K562 (cell line): ENCODE measurements around the gene PDCD10. TPM values are rescaled to one million over a fixed set of nuclear protein-coding genes. Genes with fewer than 3 reads are reported as not detected.

Experiments
- ARID1B ChIP-seq: fragments of 450-650 bp; IDR thresholded peaks from 2 replicates; pipeline ENCODE4 v1.6.1; 2016; ENCODE audit warnings: antibody characterized with exemption, mild to moderate bottlenecking, inconsistent platforms
- BCOR ChIP-seq: fragments of 450-650 bp; IDR thresholded peaks from 2 replicates; pipeline ENCODE4 v1.6.1; 2016
- CBFA2T2 ChIP-seq: fragments of 450-650 bp; conservative IDR thresholded peaks from 2 replicates; pipeline ENCODE4 v1.6.1; 2017; ENCODE audit warnings: mild to moderate bottlenecking
- CCAR2 ChIP-seq: fragments of 200-400 bp; formaldehyde crosslinking; IDR thresholded peaks from 2 replicates; pipeline ENCODE4 v1.6.1; 2017; ENCODE audit warnings: mild to moderate bottlenecking, low read depth, low read length
- CCNT2 ChIP-seq: IDR thresholded peaks from 2 replicates; pipeline ENCODE4 v1.6.1; 2011; ENCODE audit warnings: borderline replicate concordance, low read depth, mild to moderate bottlenecking, moderate library complexity, mixed read lengths, low read length; ENCODE audit not compliant: insufficient read length; ENCODE audit errors: extremely low read depth
- CREBBP ChIP-seq: IDR thresholded peaks from one replicate; pipeline ENCODE4 v1.6.1; 2012; ENCODE audit warnings: low read depth, mild to moderate bottlenecking, control low read depth, inconsistent platforms, low read length
- FOSL1 ChIP-seq: fragments of 200-800 bp; sonication (Bioruptor generic); conservative IDR thresholded peaks from 2 replicates; pipeline ENCODE4 v1.6.1; 2016; ENCODE audit warnings: missing genetic modification characterization, missing compliant biosample characterization
- GABPB1 ChIP-seq: sonication (generic); formaldehyde crosslinking; IDR thresholded peaks from 2 replicates; pipeline ENCODE4 v1.8.0; 2022; ENCODE audit warnings: mild to moderate bottlenecking, missing genetic modification reagents
- KHSRP ChIP-seq: fragments of 450-650 bp; IDR thresholded peaks from 2 replicates; pipeline ENCODE4 v1.6.1; 2017
- L3MBTL2 ChIP-seq: fragments of 450-650 bp; IDR thresholded peaks from 2 replicates; pipeline ENCODE4 v1.6.1; 2016; ENCODE audit warnings: mild to moderate bottlenecking, moderate library complexity
- MAFF ChIP-seq: IDR thresholded peaks from 2 replicates; pipeline ENCODE4 v1.6.1; 2012; ENCODE audit warnings: low read length, improper control_type of control experiment
- MAFG ChIP-seq: fragments of 450-650 bp; conservative IDR thresholded peaks from 2 replicates; pipeline ENCODE4 v1.6.1; 2016; ENCODE audit warnings: missing genetic modification characterization, missing compliant biosample characterization
- MYBL2 ChIP-seq, 2 experiments: fragments of 450-650 bp in 1 of 2; sonication (generic) in 1 of 2; formaldehyde crosslinking in 1 of 2; IDR thresholded peaks; 2 replicates each; pipeline versions ENCODE4 v1.6.1 to v1.8.1; 2017 to 2022; ENCODE audit warnings: borderline replicate concordance in 1 of 2, inconsistent platforms in 1 of 2, low read depth in 1 of 2, mild to moderate bottlenecking in 1 of 2, missing genetic modification reagents in 1 of 2, moderate library complexity in 1 of 2
- NCOA2 ChIP-seq, 2 experiments: fragments of 450-650 bp; IDR thresholded peaks; 2 replicates each; pipeline ENCODE4 v1.6.1; 2018; ENCODE audit warnings: mild to moderate bottlenecking in 2 of 2, moderate library complexity in 1 of 2; ENCODE audit not compliant: partially characterized antibody in 2 of 2
- NCOR1 ChIP-seq: fragments of 450-650 bp; IDR thresholded peaks from 2 replicates; pipeline ENCODE4 v1.6.1; 2016; ENCODE audit warnings: mild to moderate bottlenecking, moderate library complexity
- NR2F6 ChIP-seq: fragments of 450-650 bp; formaldehyde crosslinking; IDR thresholded peaks from 2 replicates; pipeline ENCODE4 v1.4.0; 2020; ENCODE audit warnings: mild to moderate bottlenecking
- POLR2AphosphoS2 ChIP-seq: IDR thresholded peaks from 2 replicates; pipeline ENCODE4 v1.6.1; 2012; ENCODE audit warnings: low read length, improper control_type of control experiment
- RAD51 ChIP-seq: fragments of 450-650 bp; IDR thresholded peaks from 2 replicates; pipeline ENCODE4 v1.7.1; 2016; ENCODE audit warnings: low read depth, mild to moderate bottlenecking, borderline replicate concordance
- RBM25 ChIP-seq: fragments of 200-400 bp; formaldehyde crosslinking; IDR thresholded peaks from 2 replicates; pipeline ENCODE4 v1.6.1; 2018; ENCODE audit warnings: low read length, low read depth, moderate library complexity; ENCODE audit not compliant: severe bottlenecking
- RCOR1 ChIP-seq, 2 experiments: IDR thresholded peaks; 2 replicates each; pipeline ENCODE4 v1.6.1; 2012; ENCODE audit warnings: low read depth in 2 of 2, low read length in 2 of 2, borderline replicate concordance in 1 of 2, improper control_type of control experiment in 1 of 2
- RHOXF2B ChIP-seq: fragments of 250-450 bp; sonication (Bioruptor Pico); conservative IDR thresholded peaks from 2 replicates; pipeline ENCODE4 v1.5.1; 2021
- SRSF3 ChIP-seq: fragments of 200-400 bp; formaldehyde crosslinking; IDR thresholded peaks from 2 replicates; pipeline ENCODE4 v1.6.1; 2016; ENCODE audit warnings: mild to moderate bottlenecking, low read length, moderate library complexity; ENCODE audit not compliant: insufficient read depth
- TEAD2 ChIP-seq: fragments of 450-650 bp; IDR thresholded peaks from 2 replicates; pipeline ENCODE4 v1.6.1; 2016; ENCODE audit warnings: missing genetic modification characterization, control low read depth, missing compliant biosample characterization
- TFE3 ChIP-seq: fragments of 450-650 bp; formaldehyde crosslinking; IDR thresholded peaks from 2 replicates; pipeline ENCODE4 v1.4.0; 2020; ENCODE audit warnings: mild to moderate bottlenecking, mixed read lengths
- ZBTB12 ChIP-seq: fragments of 250-450 bp; sonication (Bioruptor Pico); IDR thresholded peaks from 2 replicates; pipeline ENCODE4 v1.4.0; 2020
- ZBTB9 ChIP-seq: fragments of 450-650 bp; formaldehyde crosslinking; IDR thresholded peaks from 2 replicates; pipeline ENCODE4 v1.4.0; 2020; ENCODE audit warnings: mild to moderate bottlenecking, moderate library complexity
- ZC3H4 ChIP-seq: sonication (generic); formaldehyde crosslinking; IDR thresholded peaks from 2 replicates; pipeline ENCODE4 v1.9.0; 2021; ENCODE audit warnings: missing genetic modification reagents, borderline replicate concordance
- ZNF224 ChIP-seq: sonication (generic); formaldehyde crosslinking; IDR thresholded peaks from 2 replicates; pipeline ENCODE4 v1.8.0; 2022; ENCODE audit warnings: mild to moderate bottlenecking, missing genetic modification reagents
- polyA plus RNA-seq, 8 experiments: library from polyadenylated mRNA; depleted of rRNA in 4 of 8; stranded (reverse) in 5 of 8; unstranded in 3 of 8; fragments of >200 nt; fragmentation: Nextera tagmentation in 2 of 8; fragmentation: Illumina TruSeq in 1 of 8; extraction: Ambion mirVana in 2 of 8; extraction: Trizol in 1 of 8; gene quantifications; 2 replicates each; pipeline versions ENCODE4 v1.2.1 to v1.2.3, GENCODE V29; 2011 to 2014; ENCODE audit warnings: inconsistent platforms in 1 of 8, missing spikeins in 1 of 8
- total RNA-seq, 7 experiments: library from RNA; depleted of rRNA in 6 of 7; stranded (reverse); fragments of >200 nt in 6 of 7; fragmentation: Illumina TruSeq in 2 of 7; extraction: Trizol in 2 of 7; gene quantifications; 2 replicates each; pipeline versions ENCODE4 v1.2.1 to v1.2.3, GENCODE V29; 2011 to 2021; ENCODE audit warnings: low replicate concordance in 1 of 7

The PDCD10 gene
- total and polyA plus RNA-seq, 9 of the 15 experiments (the other 6 are each of a cell fraction or from before 2014, with no cell fraction given): 121 to 476 (median 232) TPM

GRCh38 chr3:167718582-167718981, 16.1 kb downstream of the PDCD10 start (continued):
- TF ChIP-seq ZBTB9 (CRISPR knock-in tag) (no peak), FOSL1 (peak; percentile 40; the same call in 1 of the 2 replicates), NR2F6 (CRISPR knock-in tag) (no peak), ARID1B (peak; percentile 62), ZC3H4 (CRISPR knock-in tag) (no peak), ZBTB12 (CRISPR knock-in tag) (no peak), SRSF3 (no peak), TEAD2 (no peak), MYBL2 (IDR thresholded peaks at IDR 0.05; ENCODE audit: low read depth) (no peak), MYBL2 (CRISPR knock-in tag; IDR thresholded peaks at IDR 0.05; ENCODE audit: borderline replicate concordance) (no peak), MAFG (tag) (0 out of 2 replicates have a peak, but pooled peaks have one; percentile 7), NCOR1 (peak; percentile 16; the same call in 1 of the 2 replicates), GABPB1 (CRISPR knock-in tag) (no peak), TFE3 (CRISPR knock-in tag) (no peak), CBFA2T2 (no peak), KHSRP (no peak), RBM25 (peak; percentile 98), RAD51 (no peak), L3MBTL2 (no peak), RCOR1 (IDR thresholded peaks at IDR 0.05; ENCODE audit: borderline replicate concordance in 1 of 2, low read depth in 2 of 2, low read length in 2 of 2) (peak in 1 of 2 experiments; percentile 77; a peak in 2 of 4 replicates), MAFF (0 out of 2 replicates have a peak, but pooled peaks have one; percentile 11), CCNT2 (no peak), NCOA2 (IDR thresholded peaks at IDR 0.05; ENCODE audit: partially characterized antibody in 2 of 2) (no peak), POLR2AphosphoS2 (no peak), RHOXF2B (CRISPR knock-in tag) (no peak), CREBBP (no peak), CCAR2 (no peak), ZNF224 (no peak), BCOR (peak; percentile 78; the same call in 1 of the 2 replicates)
